ENCODE results near the gene SPATA24.

DNA sequence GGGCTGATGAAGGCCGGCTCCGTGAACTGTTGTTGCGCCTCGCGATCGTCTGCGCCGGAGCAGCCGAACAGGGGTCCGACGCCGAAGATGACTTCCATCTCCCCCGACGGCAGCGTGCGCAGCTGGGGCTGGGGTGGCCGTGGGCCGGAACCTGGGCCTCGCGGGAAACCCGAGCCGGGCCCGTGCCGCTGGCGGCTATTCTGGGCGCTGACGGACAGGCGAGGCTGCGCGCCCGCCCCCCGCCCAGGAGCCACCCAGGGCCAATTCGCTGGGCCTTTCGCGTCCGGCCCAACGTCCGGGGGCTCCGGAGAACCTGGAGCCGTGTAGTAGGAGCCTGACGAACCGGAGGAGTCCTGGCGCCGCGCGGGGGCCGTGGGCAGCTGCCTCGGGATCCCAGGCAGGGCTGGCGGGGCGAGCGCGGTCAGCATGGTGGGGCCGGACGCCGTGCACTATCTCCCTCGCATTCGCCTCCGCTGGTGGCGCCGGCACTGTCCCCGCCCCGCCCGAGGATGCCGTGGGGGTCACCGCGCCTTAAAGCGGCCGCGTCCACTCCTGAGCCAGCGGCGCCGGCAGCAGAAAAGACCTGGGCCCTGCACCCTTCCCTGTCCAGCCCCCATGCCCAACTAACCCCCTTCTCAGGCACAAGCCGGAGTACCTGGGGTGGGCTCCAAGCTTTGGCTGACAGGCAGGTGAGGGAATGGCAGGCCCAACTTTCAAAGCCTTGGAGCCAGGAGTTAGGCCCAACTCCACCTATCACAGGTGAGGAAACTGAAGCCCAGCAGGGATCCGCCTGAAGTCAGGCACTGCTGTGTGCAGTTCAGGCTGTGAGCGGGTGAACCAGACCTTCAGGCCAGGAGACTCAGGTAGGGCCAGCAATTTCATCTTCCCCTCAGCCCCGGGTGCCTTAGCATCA is 9.0 kb downstream of the SPATA24 start, which contains the start of gene PROB1:
- TF ChIP-seq, protein P1, sequence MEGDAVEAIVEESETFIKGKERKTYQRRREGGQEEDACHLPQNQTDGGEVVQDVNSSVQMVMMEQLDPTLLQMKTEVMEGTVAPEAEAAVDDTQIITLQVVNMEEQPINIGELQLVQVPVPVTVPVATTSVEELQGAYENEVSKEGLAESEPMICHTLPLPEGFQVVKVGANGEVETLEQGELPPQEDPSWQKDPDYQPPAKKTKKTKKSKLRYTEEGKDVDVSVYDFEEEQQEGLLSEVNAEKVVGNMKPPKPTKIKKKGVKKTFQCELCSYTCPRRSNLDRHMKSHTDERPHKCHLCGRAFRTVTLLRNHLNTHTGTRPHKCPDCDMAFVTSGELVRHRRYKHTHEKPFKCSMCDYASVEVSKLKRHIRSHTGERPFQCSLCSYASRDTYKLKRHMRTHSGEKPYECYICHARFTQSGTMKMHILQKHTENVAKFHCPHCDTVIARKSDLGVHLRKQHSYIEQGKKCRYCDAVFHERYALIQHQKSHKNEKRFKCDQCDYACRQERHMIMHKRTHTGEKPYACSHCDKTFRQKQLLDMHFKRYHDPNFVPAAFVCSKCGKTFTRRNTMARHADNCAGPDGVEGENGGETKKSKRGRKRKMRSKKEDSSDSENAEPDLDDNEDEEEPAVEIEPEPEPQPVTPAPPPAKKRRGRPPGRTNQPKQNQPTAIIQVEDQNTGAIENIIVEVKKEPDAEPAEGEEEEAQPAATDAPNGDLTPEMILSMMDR (IDR thresholded peaks at IDR 0.05; ENCODE audit: low read depth, low read length, missing input control), result no peak
- TF ChIP-seq, protein P2, sequence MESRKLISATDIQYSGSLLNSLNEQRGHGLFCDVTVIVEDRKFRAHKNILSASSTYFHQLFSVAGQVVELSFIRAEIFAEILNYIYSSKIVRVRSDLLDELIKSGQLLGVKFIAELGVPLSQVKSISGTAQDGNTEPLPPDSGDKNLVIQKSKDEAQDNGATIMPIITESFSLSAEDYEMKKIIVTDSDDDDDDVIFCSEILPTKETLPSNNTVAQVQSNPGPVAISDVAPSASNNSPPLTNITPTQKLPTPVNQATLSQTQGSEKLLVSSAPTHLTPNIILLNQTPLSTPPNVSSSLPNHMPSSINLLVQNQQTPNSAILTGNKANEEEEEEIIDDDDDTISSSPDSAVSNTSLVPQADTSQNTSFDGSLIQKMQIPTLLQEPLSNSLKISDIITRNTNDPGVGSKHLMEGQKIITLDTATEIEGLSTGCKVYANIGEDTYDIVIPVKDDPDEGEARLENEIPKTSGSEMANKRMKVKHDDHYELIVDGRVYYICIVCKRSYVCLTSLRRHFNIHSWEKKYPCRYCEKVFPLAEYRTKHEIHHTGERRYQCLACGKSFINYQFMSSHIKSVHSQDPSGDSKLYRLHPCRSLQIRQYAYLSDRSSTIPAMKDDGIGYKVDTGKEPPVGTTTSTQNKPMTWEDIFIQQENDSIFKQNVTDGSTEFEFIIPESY (IDR thresholded peaks at IDR 0.05), result no peak
- TF ChIP-seq, protein P3, sequence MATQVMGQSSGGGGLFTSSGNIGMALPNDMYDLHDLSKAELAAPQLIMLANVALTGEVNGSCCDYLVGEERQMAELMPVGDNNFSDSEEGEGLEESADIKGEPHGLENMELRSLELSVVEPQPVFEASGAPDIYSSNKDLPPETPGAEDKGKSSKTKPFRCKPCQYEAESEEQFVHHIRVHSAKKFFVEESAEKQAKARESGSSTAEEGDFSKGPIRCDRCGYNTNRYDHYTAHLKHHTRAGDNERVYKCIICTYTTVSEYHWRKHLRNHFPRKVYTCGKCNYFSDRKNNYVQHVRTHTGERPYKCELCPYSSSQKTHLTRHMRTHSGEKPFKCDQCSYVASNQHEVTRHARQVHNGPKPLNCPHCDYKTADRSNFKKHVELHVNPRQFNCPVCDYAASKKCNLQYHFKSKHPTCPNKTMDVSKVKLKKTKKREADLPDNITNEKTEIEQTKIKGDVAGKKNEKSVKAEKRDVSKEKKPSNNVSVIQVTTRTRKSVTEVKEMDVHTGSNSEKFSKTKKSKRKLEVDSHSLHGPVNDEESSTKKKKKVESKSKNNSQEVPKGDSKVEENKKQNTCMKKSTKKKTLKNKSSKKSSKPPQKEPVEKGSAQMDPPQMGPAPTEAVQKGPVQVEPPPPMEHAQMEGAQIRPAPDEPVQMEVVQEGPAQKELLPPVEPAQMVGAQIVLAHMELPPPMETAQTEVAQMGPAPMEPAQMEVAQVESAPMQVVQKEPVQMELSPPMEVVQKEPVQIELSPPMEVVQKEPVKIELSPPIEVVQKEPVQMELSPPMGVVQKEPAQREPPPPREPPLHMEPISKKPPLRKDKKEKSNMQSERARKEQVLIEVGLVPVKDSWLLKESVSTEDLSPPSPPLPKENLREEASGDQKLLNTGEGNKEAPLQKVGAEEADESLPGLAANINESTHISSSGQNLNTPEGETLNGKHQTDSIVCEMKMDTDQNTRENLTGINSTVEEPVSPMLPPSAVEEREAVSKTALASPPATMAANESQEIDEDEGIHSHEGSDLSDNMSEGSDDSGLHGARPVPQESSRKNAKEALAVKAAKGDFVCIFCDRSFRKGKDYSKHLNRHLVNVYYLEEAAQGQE (IDR thresholded peaks at IDR 0.05), result no peak
- TF ChIP-seq EGR1 (IDR thresholded peaks at IDR 0.05; ENCODE audit: low read depth in 2 of 2), result no peak
- no peak for TF ChIP-seq YY1 (IDR thresholded peaks at IDR 0.05)
- TF ChIP-seq RAD21 (IDR thresholded peaks at IDR 0.05), result no peak
- no peak for TF ChIP-seq JUND (IDR thresholded peaks at IDR 0.05)
- TF ChIP-seq, protein P4, sequence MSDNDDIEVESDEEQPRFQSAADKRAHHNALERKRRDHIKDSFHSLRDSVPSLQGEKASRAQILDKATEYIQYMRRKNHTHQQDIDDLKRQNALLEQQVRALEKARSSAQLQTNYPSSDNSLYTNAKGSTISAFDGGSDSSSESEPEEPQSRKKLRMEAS (IDR thresholded peaks at IDR 0.05), result no peak
- TF ChIP-seq, protein P5, sequence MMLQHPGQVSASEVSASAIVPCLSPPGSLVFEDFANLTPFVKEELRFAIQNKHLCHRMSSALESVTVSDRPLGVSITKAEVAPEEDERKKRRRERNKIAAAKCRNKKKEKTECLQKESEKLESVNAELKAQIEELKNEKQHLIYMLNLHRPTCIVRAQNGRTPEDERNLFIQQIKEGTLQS (IDR thresholded peaks at IDR 0.05), result no peak
- TF ChIP-seq TAF1 (conservative IDR thresholded peaks at IDR 0.05), result no peak
- TF ChIP-seq GABPA (IDR thresholded peaks at IDR 0.05 in 1 of 2, conservative IDR thresholded peaks at IDR 0.05 in 1 of 2), result no peak
- no peak for TF ChIP-seq RXRA (IDR thresholded peaks at IDR 0.05)
